Measurements from ENCODE around the gene SFT2D3. TPM values are rescaled to one million over a fixed set of nuclear protein-coding genes. Genes with fewer than 3 reads are reported as not detected.
A peak's percentile ranks its signal among the peaks of the same experiment; 100 is the strongest.

SFT2D3 gene
- total and polyA plus RNA-seq, 2 of the 13 experiments (the other 11 are each of a cell fraction or from before 2014, with no cell fraction given), result 8.3 to 9.4 TPM

DNA sequence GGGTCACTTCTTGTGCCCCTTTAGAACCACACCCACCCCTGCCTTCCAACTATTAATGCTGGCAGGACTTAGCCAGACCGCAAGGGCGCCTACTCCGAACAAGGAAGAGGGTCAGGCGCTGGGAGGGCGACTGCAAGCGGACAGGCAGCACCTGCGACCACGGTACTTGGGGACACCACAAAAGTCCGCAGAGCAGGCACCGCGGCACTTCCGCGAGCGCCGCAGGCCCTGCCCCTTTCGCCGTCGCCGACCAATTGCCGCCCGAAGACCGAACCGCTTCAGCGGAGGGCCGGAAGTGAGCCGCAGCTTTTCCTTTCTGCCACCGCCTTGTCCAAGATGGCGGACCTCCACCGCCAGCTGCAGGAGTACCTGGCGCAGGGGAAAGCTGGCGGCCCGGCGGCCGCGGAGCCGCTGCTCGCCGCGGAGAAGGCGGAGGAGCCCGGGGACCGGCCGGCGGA lies at the start of gene SFT2D3 (continued):
- TF ChIP-seq ZNF597 (CRISPR knock-in tag; IDR thresholded peaks at IDR 0.05) (no peak; the same call in 1 of the 2 replicates), ZNF230 (CRISPR knock-in tag; IDR thresholded peaks at IDR 0.05) (peak; percentile 69; the same call in 1 of the 2 replicates), KMT2A (CRISPR knock-in tag; IDR thresholded peaks at IDR 0.05) (peak; percentile 86), MTF1 (CRISPR knock-in tag; IDR thresholded peaks at IDR 0.05) (peak; percentile 22; the same call in 1 of the 2 replicates), HNRNPK (IDR thresholded peaks at IDR 0.05; ENCODE audit: low read depth, low read length, poor library complexity, severe bottlenecking) (no peak), KDM4B (CRISPR knock-in tag; IDR thresholded peaks at IDR 0.05) (peak; percentile 64; the same call in 1 of the 2 replicates), DNMT1 (CRISPR knock-in tag; IDR thresholded peaks at IDR 0.05) (no peak), KLF12 (CRISPR knock-in tag; IDR thresholded peaks at IDR 0.05; ENCODE audit: borderline replicate concordance) (peak; percentile 75; the same call in 1 of the 2 replicates), RELA (CRISPR knock-in tag; IDR thresholded peaks at IDR 0.05) (peak; percentile 45; the same call in 1 of the 2 replicates), NFE2L2 (IDR thresholded peaks at IDR 0.05; ENCODE audit: low read length) (no peak), CHCHD3 (CRISPR knock-in tag; IDR thresholded peaks at IDR 0.05) (0 out of 2 replicates have a peak, but pooled peaks have one; percentile 42), ZNF12 (CRISPR knock-in tag; IDR thresholded peaks at IDR 0.05) (0 out of 2 replicates have a peak, but pooled peaks have one; percentile 14), PAX8 (CRISPR knock-in tag; IDR thresholded peaks at IDR 0.05; ENCODE audit: borderline replicate concordance) (peak; percentile 83; the same call in 1 of the 2 replicates), TCF7 (IDR thresholded peaks at IDR 0.05; ENCODE audit: low read depth) (no peak), JUNB (CRISPR knock-in tag; IDR thresholded peaks at IDR 0.05; ENCODE audit: borderline replicate concordance) (no peak), ZNF746 (CRISPR knock-in tag; IDR thresholded peaks at IDR 0.05) (peak; percentile 30), SNAPC2 (CRISPR knock-in tag; IDR thresholded peaks at IDR 0.05) (no peak), SMC3 (IDR thresholded peaks at IDR 0.05; ENCODE audit: low read length) (no peak), MYNN (CRISPR knock-in tag; IDR thresholded peaks at IDR 0.05; ENCODE audit: low read depth) (no peak), ZNF30 (CRISPR knock-in tag; IDR thresholded peaks at IDR 0.05) (peak; percentile 88), STAT6 (CRISPR knock-in tag; IDR thresholded peaks at IDR 0.05; ENCODE audit: borderline replicate concordance) (peak; percentile 44; the same call in 1 of the 2 replicates), EED (CRISPR knock-in tag; IDR thresholded peaks at IDR 0.05) (no peak)
- TF ChIP-seq, protein P1, sequence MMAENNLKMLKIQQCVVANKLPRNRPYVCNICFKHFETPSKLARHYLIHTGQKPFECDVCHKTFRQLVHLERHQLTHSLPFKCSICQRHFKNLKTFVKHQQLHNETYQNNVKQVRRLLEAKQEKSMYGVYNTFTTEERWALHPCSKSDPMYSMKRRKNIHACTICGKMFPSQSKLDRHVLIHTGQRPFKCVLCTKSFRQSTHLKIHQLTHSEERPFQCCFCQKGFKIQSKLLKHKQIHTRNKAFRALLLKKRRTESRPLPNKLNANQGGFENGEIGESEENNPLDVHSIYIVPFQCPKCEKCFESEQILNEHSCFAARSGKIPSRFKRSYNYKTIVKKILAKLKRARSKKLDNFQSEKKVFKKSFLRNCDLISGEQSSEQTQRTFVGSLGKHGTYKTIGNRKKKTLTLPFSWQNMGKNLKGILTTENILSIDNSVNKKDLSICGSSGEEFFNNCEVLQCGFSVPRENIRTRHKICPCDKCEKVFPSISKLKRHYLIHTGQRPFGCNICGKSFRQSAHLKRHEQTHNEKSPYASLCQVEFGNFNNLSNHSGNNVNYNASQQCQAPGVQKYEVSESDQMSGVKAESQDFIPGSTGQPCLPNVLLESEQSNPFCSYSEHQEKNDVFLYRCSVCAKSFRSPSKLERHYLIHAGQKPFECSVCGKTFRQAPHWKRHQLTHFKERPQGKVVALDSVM (CRISPR knock-in tag; IDR thresholded peaks at IDR 0.05), result peak; percentile 73
- TF ChIP-seq, protein P2, sequence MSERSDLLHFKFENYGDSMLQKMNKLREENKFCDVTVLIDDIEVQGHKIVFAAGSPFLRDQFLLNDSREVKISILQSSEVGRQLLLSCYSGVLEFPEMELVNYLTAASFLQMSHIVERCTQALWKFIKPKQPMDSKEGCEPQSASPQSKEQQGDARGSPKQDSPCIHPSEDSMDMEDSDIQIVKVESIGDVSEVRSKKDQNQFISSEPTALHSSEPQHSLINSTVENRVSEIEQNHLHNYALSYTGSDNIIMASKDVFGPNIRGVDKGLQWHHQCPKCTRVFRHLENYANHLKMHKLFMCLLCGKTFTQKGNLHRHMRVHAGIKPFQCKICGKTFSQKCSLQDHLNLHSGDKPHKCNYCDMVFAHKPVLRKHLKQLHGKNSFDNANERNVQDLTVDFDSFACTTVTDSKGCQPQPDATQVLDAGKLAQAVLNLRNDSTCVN (CRISPR knock-in tag; IDR thresholded peaks at IDR 0.05; ENCODE audit: borderline replicate concordance), result no peak; the same call in 1 of the 2 replicates

All from HepG2 (cell line).